ENCODE data around the gene KDM1A. TPM values are rescaled to one million over a fixed set of nuclear protein-coding genes. Genes with fewer than 3 reads are reported as not detected.

The KDM1A gene
- total and polyA plus RNA-seq, 2 donors (not counting 1 experiment from before 2014, with no cell fraction given), result 30.2 to 47.4 TPM

GRCh38 chr1:23027352-23027907 is 8.2 kb downstream of the KDM1A start:
- intact Hi-C loops (cut with micrococcal nuclease), result no loop called here
- no peak for ATAC-seq (ENCODE audit: low read depth)

GRCh38 chr1:23029337-23029736 is 10.1 kb downstream of the KDM1A start:
- WGBS (ENCODE audit: insufficient coverage), result no CpG with 5 or more reads among the region's 4 CpGs
- CTCF ChIA-PET, result no interaction called here
- H3K4me1 Mint-ChIP-seq, result peaks cover 58% of the 10 kb centered on the region
- H3K27ac ChIP-seq (ENCODE audit: low read length in 2 of 2), result no peak overlapping the region
- no peaks in the 10 kb centered on the region for H3K27me3 ChIP-seq (replicated peaks in 1 of 4; ENCODE audit: control extremely low read depth in 1 of 4, control insufficient read depth in 3 of 4, insufficient read depth in 4 of 4, low read length in 3 of 4)
- H3K4me2 ChIP-seq (replicated peaks; ENCODE audit: low read depth, low read length, poor library complexity, severe bottlenecking), result no peak overlapping the region
- no peaks in the 10 kb centered on the region for H3K9me3 ChIP-seq (ENCODE audit: control extremely low read depth in 1 of 3, control insufficient read depth in 2 of 3, insufficient read depth in 1 of 3, low read length in 2 of 3)
- no peaks in the 10 kb centered on the region for H3K9me3 Mint-ChIP-seq (ENCODE audit: insufficient read depth)
- POLR2A ChIA-PET, result no interaction called here
- intact Hi-C loops (cut with micrococcal nuclease), result no loop called here
- no peak overlapping the region for H2AFZ ChIP-seq (ENCODE audit: insufficient read depth, low read depth, low read length, poor library complexity, severe bottlenecking)
- no peak overlapping the region for H3K27ac Mint-ChIP-seq
- peaks cover 91% of the 10 kb centered on the region for H3K79me2 ChIP-seq (ENCODE audit: control insufficient read depth, insufficient read depth, low read length)
- DNase-seq (no peak), ATAC-seq (ENCODE audit: low read depth) (no peak)
- H3K4me3 Mint-ChIP-seq, result no peak overlapping the region
- H3K9ac ChIP-seq (ENCODE audit: low read length), result no peak overlapping the region
- no peaks in the 10 kb centered on the region for H3K36me3 ChIP-seq (replicated peaks in 1 of 2; ENCODE audit: control extremely low read depth in 1 of 2, control insufficient read depth in 1 of 2, extremely low read depth in 1 of 2, insufficient read depth in 2 of 2, low read length in 1 of 2)
- H4K20me1 ChIP-seq (ENCODE audit: control insufficient read depth, insufficient read depth, low read length, poor library complexity, severe bottlenecking), result peaks cover 46% of the 10 kb centered on the region
- no peak for TF ChIP-seq CTCF (IDR thresholded peaks at IDR 0.05)
- TF ChIP-seq EZH2 (IDR thresholded peaks at IDR 0.05; ENCODE audit: borderline replicate concordance, insufficient read depth, low read depth, low read length, poor library complexity, severe bottlenecking), result no peak
- peaks cover 2 to 3% of the 10 kb centered on the region in 2 donors for H3K4me1 ChIP-seq (ENCODE audit: control insufficient read depth in 2 of 2, insufficient read depth in 2 of 2, low read length in 2 of 2)
- no peak overlapping the region for H3K4me3 ChIP-seq (ENCODE audit: control extremely low read depth in 1 of 5, extremely low read depth in 1 of 5, insufficient read depth in 1 of 5, low read depth in 2 of 5, low read length in 4 of 5)
- no peaks in the 10 kb centered on the region for H3K27me3 Mint-ChIP-seq

More at GRCh38 chr1:23027352-23027907, 8.2 kb downstream of the KDM1A start:
- Histone ChIP-seq H2AFZ (ENCODE audit: insufficient read depth, low read depth, low read length, poor library complexity, severe bottlenecking) (no peak overlapping the region), H3K27ac (ENCODE audit: low read length in 2 of 2) (no peak overlapping the region), H3K36me3 (replicated peaks in 1 of 2; ENCODE audit: control extremely low read depth in 1 of 2, control insufficient read depth in 1 of 2, extremely low read depth in 1 of 2, insufficient read depth in 2 of 2, low read length in 1 of 2) (no peaks in the 10 kb centered on the region), H3K27me3 (replicated peaks in 1 of 4; ENCODE audit: control extremely low read depth in 1 of 4, control insufficient read depth in 3 of 4, insufficient read depth in 4 of 4, low read length in 3 of 4) (no peaks in the 10 kb centered on the region), H3K4me2 (replicated peaks; ENCODE audit: low read depth, low read length, poor library complexity, severe bottlenecking) (no peak overlapping the region), H4K20me1 (ENCODE audit: control insufficient read depth, insufficient read depth, low read length, poor library complexity, severe bottlenecking) (peaks cover 57% of the 10 kb centered on the region), H3K9ac (ENCODE audit: low read length) (no peak overlapping the region), H3K9me3 (ENCODE audit: control extremely low read depth in 1 of 3, control insufficient read depth in 2 of 3, insufficient read depth in 1 of 3, low read length in 2 of 3) (peaks cover 0 to 1% (median 0%) of the 10 kb centered on the region in 3 donors), H3K4me1 (ENCODE audit: control insufficient read depth in 2 of 2, insufficient read depth in 2 of 2, low read length in 2 of 2) (peaks cover 2 to 3% of the 10 kb centered on the region in 2 donors), H3K4me3 (ENCODE audit: control extremely low read depth in 1 of 5, extremely low read depth in 1 of 5, insufficient read depth in 1 of 5, low read depth in 2 of 5, low read length in 4 of 5) (no peak overlapping the region), H3K79me2 (ENCODE audit: control insufficient read depth, insufficient read depth, low read length) (peaks cover 96% of the 10 kb centered on the region)
- TF ChIP-seq EZH2 (IDR thresholded peaks at IDR 0.05; ENCODE audit: borderline replicate concordance, insufficient read depth, low read depth, low read length, poor library complexity, severe bottlenecking), result no peak
- no peak for TF ChIP-seq CTCF (IDR thresholded peaks at IDR 0.05)
- WGBS (ENCODE audit: insufficient coverage), result 80% methylated on average over 1 of the region's 4 CpGs
- peaks cover 3% of the 10 kb centered on the region for H3K9me3 Mint-ChIP-seq (ENCODE audit: insufficient read depth)
- CTCF ChIA-PET, result no interaction called here
- DNase-seq, result no peak
- no peak overlapping the region for H3K4me3 Mint-ChIP-seq
- H3K27me3 Mint-ChIP-seq, result no peaks in the 10 kb centered on the region
- H3K4me1 Mint-ChIP-seq, result peaks cover 60% of the 10 kb centered on the region
- POLR2A ChIA-PET, result no interaction called here
- no peak overlapping the region for H3K27ac Mint-ChIP-seq
